HG03064 (cell line): ENCODE data around the gene GOLGA6L9.
"Not testable (repeated sequence)": the region's sequence is repeated elsewhere in the genome, so short reads cannot be mapped to it uniquely, and the experiment has no call there.

ENCODE experiments used
- ATAC-seq: cut with Tn5 transposase; IDR thresholded peaks from one replicate; pipeline ENCODE4 v1.9.1; 2021; ENCODE audit warnings: low read depth; ENCODE audit not compliant: unreplicated experiment

The GOLGA6L9 gene

DNA sequence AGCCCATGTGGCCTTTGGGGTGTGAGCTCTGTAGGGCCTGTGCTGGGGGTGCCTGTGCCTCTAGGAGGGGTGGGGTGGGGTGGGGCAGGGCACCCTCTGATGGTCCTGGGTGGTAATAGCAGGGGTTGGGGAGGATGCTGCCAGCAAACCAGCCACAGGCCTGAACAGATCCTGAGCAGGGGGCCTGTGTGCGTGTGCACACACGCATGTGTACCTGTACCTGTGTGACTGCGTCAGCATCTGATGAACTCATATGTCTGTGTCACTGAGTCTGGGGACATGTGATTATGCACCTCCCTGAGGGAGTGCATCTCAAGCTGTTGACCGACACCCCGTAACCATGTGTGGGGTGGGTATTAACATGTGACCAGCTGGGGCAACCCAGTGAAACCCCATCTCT is 36.0 kb downstream of the GOLGA6L9 start:
- ATAC-seq = not testable (repeated sequence)

DNA sequence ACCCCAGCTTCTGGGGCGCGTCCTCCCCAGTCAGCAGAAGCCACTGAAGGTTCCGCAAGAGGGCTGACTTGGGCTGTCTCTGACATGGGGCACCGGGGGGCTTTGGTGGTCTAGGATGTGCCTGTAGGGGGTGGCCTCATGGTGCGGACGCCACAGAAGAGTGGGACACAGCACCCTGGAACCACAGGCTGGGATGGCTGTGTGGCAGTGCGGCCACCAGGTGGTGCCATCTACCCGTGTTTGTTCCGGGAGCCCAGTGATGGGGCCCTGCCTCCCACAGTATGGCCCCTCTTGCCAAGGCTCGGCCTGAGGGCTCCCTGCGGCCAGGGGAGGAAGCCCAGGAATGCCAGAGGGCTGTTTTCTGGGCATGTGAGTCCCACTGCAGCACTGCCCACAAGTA is 38.6 kb downstream of the GOLGA6L9 start:
- ATAC-seq = peak; percentile 98

DNA sequence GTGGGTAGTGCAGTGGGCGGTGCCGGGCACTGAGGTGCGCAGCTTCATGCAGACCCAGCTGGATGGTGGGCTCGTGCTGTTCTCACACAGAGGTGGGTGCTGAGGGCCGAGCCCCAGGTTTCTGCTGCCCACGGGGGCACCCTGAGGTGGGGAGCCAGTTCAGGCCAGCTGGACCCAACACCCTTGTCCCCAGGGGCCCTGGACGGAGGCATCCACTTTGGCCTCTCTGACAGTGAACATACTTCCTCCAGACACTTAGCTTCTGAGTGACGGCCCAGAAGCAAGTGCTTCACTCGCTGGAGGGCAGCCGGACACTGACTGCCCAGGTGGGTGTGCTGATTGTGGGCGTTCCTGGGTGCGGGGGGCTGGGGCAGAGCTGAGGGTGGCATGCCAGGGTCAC is 39.8 kb downstream of the GOLGA6L9 start:
- not testable (repeated sequence) for ATAC-seq

DNA sequence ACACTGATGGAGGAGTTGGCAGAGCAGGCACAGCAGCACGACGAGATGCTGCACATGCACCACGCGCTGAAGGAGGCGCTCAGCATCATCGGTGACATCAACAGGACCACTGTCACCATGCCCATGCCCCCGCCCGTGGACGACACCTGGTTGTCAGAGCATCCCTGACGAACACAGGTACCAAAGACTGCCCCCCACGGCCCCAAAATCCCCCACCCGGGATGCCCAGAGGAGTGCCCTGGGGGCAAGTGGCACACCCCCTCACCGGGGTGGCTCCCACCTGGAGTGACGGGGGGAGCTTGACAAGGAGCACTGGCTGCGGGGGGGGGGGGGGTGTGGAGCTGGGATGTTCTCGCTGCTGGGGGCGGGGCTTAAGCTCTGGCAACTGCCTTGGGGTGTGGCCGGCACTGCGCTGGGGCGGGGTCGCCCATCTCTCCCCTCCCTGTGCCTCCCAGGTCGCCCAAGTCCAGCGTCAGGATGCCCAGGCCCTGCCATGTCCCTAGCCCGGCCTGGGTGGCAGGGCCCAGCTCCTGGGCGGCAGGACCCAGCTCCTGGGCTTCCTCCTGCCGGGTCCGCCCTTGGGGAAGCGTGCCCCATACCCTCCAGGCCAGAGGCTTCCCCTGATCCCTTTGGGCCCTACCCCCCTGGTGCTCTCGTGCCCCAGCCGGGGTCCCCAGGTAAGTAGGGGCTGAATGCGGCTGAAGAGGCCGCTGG is 42.8 kb downstream of the GOLGA6L9 start:
- ATAC-seq = not testable (repeated sequence)

DNA sequence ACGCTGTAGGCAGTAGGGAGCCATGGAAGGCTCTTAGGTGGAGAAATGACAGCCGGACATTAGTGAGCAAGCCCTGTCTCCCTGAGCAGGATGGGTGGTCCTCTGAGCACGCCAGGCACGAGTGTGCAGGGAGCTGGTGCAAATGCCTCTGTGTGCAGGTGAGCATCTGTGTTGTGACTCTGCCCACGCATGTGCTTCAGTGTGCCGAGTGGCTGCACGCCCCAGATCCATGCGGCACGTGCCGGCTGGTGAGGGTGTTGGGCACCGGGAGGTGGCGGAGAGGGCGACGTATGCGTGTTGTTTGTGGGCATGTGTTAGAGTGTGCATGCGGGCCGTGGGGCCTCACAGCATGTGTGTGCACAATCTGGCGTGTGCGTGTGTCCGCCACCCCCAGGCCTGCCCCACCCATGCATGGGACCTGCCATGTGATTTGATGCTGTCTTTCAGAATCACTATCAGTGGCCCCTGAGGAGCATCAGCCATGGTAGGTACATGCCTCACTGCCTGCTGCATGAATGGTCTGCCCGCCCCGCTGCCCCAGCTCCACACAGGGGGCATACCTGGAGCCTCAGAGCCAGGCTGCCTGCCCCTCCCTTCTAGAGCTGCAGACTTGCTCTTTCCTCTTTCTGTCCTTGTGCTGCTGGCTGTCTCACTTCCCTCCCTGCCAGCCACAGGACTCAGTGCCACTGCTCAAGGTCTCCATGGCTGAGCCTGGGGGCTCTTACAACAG is 45.1 kb downstream of the GOLGA6L9 start:
- not testable (repeated sequence) for ATAC-seq

DNA sequence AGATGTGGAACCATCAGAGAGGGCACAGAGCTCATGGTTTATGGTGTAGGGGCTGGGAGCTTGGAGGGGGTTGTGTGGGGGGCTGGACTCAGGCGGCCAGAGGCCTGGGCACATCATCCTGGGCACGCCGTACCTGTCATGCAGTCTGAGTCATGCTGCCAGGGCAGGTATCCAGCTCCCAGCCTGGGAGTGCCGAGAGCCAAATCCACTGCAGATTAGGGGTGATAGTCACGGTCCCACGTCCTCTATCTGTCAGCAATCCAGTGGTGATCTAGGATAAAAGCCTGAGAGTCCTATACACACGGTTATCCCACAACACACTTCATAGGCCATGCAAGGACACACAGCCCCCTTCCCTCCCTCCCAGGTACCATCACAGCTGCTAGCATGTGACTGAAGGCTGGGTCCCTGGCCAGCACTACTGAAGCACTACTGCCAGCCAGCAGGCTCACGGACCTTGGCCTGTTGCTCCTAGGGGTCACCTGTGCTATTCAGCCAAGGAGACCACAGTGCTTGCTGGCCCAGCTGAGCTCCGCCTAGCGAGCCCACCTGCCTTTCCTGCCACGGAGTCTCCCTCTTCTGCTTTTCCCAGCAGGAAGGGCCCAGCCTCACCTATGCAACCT is 45.8 kb downstream of the GOLGA6L9 start:
- ATAC-seq = not testable (repeated sequence)

DNA sequence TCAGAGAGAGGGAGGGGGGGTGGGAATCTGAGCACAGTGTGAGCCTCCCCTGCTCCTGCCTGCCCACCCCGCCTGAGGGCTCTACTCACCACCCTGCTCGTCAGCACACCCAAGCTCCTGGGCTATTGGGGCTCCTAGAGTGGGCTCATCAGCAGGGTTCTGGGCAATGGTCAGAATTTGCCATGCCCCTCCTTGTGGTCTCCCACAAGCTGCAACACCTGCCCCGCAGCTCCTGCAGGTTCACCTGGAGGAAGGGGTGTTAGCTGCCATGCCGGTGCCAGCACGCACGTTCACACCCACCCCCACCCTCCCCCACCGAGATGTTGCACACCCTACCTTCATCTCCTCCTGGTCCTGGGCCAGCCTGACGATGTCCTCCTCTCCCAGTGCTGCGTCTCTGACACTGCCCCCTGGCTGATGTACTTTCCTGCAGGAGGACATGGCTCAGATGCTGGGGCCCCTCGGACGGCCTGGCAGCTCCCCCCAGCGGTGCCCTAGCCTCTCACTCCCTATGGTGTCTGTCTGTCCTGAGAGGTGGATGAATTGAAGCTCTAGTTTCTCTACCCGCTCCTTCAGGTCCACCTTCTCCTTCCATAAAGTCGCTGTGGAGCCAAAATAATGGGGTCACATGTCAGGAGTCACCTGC is 47.2 kb downstream of the GOLGA6L9 start:
- not testable (repeated sequence) for ATAC-seq

DNA sequence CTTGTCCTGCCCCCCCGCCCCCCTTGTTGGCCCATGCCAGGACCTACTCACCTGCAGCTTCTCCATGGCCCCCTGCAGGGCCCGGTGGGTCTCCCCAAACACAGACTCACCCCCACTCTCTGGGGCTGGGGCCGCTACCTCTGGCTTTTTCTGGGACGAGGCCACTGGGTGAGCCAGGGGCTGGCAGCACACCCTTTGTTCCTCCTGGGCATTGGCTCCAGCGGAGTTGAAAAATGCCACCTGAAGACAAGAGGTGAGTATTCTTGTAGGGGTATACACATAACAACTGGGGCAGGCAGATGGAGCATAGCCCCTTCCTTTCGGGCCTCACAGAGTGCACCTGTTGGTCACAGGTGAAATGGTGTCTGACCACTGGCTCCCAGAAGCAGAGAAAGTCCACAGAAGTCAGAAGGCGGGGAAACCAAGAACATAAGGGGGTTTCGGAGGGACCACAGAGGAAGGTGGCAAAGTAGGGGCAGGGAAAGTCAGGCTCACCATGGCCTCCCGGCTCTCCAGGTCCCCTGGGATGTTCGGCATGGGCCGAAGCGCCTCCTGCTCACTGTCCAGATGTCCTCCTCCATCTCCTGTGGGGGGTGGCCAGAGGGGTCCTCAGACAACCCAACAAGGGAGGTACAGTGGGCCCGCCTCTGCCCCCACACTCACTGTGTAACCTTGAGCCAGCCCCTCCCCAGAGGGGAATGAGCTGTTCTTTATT is 47.9 kb downstream of the GOLGA6L9 start:
- ATAC-seq = not testable (repeated sequence)
